Activated gamma-delta T cell treated with Interleukin-2 at 50 U/mL for 16 hours (primary cell): ENCODE data around the gene C1QL1.

Experiments used
- DNase-seq: peaks from one replicate; pipeline ENCODE4 v3.0.0-alpha.2; 2020

The C1QL1 gene

DNA sequence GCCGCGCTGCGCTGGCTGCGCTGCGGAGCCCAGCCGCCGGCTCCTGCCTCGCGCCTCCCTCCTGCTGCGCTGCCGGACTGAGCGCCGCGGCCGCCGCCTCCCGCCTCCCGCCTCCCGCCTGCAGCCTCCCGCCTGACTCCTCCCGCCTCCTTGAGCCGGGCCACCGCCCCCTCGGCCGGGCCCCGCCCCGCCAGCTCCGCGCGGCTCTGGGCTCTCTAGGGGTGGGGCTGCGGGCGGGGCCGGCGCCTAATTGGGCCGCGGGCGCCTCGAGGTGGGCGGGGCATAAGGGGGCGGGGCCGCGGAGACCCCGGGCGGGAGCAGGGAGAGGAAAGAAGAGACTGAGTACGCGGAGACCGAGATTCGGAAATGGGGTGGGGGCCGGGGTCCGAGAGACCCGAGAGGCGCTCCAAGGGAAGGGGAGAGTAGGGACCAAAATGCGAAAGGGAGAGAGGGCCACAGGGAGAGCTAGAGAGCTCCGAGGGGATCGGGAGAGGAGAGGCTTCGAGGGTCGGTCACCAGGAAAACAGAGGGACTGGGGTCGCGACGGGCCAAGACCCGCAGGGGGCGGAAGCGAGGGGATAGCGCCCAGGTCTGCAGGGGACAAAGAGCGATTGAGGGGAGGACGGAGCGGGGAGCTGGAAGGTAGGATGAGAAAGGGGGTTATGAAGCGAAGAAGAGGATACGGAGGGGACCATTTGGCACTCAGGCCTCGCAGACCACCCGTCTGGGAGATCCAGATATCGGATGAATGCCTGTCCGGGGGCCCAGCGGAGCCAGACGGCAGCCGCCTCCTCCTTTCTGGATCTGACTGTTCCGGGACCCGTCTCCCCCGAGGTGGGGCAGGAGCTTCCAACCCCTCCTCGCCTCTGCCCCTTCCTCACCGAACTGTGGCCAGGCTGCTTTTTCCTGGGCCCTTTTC lies at the start of gene C1QL1:
TSS of gene C1QL1 (minus strand) at position 79 of the 919 bp plus-strand sequence. CDS start 255 bp downstream, outside the sequence.
- peak; percentile 77 for DNase-seq

DNA sequence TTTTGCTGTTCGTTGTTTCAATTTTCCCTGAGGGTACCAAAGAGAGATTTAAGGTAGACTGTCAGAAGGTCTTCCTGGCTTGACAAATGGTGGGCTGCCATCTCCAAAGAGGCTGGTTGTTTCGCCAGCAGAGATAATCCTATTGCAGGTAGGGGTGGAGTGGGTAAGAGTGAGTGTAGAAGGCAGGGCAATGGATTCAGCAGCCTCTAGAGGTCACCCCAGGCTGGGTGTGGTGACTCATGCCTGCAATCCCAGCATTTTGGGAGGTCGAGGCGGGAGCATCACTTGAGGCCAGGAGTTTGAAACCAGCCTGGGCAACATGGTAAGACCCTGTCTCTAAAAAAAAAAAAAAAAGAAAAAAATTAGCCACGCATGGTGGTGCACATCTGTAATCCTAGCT lies 48.7 kb upstream of the C1QL1 start:
- no peak for DNase-seq

DNA sequence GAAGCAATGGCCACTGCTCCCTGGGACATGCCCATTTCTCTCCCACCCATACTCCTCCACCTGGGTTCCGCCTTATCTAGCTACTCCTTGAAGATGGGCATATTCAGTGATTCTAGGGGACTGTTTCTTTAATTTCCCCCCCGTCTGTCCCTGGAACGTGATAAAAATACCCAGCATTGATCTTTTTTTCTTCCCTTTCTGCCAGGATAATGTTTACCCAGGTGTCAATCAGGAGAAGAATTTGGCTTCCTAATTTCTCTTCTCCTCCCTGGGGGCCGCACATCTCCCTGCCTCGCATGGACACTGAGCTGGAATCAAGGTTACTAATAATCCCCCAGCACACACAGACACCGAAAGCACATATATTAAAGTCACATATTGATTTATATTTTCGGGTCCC lies 48.1 kb upstream of the C1QL1 start:
- no peak for DNase-seq

DNA sequence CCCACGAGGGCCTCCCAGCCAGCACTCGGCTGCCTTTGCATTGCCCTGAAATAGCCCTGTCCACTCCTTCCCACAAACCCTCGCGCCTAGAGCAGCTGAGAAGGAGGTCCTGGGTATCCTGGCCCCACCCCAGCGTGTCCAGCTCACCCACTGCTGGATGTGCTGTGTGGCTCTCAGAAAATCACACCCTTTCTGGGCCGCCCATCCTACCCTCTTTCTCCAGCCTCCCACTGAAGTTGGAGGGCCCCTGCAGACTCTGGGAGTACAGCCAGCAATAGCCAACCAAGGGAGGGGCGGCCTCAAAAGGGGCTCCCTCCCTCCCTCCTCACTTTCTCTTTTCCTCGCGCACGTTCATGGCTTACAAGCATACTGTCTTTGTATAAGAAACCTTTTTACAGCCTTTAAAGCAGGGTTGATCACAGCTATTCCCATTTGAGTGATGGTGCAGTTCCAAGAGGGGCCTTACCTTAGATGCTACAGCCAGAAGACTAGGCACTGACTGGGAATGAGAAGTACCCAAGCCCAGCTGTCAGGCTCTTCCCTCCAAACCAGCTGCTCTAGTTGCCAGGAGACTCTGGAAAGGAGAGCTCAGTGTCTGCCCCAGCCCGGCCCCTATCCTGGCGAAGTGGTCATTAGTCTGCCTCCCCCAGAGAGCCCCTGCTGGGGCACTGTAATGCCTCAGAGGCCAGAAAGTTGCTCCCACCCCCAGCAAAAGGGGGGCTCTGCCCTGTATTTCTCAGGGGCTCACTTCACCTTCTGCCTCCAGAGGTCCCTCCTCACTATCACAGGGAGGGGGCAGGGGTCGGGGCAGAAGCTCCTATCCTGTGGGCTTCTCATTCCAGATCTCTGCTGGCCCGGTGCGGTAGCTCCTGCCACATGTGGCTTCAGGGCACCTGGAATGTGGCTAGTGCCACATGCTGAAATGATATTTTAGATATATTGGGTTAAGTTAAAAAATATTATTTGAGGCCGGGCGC lies 45.2 kb upstream of the C1QL1 start:
- DNase-seq: no peak

DNA sequence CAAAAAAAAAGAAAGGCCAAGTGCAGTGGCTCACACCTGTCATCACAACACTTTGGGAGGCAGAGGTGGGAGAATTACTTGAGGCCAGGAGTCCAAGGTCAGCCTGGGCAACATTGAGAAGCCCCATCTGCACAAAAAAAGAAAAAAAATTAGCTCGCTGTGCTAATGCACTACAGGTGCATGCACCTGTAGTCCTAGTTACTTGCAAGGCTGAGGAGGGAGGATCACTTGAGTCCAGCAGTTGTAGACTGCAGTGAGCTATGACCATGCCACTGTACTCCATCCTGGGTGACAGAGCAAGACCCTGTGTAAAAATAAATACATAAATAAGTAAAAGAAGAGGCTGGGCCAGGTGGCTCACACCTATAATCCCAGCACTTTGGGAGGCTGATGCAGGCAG lies 43.7 kb upstream of the C1QL1 start:
- DNase-seq: no peak

DNA sequence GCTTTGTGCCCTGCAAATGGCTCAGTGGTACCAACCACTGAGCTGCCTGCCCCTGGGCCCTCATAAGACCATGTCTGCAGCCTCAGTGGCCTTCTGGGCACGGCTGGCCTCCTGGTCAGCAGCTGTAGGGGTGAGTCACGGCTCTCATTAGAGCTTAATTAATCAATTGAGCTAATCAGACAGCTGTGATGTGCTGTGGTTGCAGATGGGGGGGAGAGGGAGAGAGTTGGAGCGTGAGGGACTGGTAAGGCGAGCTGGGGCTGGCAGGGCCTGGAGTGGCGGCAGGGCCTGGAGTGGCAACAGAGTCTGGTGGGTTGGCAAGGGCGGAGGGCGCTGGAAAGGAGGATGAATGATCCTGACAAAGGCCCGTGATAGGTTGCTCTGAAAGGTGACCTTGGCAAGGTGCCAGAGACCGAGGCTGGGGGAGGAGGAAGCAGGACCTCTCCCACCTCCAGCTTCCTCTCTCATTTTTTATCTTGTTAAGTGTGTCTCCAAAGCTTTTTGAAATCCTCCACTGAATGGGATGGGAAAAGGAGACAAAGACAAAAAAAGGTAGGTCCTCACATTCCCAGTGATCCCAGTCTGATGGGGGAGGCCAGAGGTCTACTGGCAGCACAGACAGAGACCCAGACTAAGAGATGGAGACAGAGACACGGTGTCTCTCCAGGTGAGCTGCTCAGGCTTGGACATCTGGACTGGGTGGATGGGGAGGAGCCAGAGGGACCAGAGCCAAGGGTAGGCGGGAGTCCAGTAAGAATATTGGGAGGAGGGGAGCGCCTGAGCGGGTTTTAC lies 41.8 kb upstream of the C1QL1 start:
- no peak for DNase-seq

DNA sequence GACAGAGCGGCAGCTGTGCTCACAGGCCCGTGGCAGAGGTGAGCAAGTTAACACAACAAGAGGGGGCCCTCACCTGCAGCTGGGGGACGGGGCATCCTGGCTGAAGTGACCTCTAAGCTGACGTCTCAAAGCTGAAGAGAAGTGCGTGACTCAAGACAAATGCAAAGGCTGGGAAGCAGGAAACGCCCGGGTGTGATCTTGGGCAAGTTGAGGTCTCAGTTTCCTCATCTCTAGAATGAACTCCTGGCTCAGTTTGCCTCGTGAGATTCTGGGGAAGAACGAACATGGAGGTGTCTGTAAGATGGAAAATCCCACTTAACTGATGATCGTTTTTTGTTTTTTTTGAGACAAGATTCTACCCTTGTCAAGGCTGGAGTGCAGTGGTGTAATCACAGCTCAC lies 40.1 kb upstream of the C1QL1 start:
- no peak for DNase-seq

DNA sequence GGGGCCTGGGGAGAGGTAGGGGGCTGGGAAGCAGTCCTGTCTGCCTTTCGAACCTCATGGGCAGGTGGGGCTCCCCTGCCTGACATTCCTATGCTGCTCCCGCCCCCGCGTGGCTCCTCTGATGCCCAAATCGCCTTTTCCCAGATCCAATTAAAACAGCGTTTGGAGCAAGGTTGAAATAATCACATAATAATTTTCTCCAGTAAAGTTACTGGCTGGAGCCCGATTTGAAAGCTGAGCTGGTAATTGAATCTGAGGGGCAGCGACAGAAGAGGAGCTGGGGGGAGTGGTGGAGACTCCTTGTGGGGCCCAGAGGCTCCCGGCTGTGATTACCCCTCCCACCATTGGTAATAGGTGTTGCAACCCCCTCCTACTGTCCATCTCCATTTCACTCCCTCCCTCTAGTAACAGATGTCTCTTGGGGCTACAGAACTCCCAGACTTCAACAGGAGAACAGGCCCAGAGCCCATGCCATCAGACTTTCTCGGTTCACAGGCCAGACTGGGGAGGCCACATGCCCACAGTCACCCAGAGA lies 38.9 kb upstream of the C1QL1 start:
- DNase-seq: no peak

DNA sequence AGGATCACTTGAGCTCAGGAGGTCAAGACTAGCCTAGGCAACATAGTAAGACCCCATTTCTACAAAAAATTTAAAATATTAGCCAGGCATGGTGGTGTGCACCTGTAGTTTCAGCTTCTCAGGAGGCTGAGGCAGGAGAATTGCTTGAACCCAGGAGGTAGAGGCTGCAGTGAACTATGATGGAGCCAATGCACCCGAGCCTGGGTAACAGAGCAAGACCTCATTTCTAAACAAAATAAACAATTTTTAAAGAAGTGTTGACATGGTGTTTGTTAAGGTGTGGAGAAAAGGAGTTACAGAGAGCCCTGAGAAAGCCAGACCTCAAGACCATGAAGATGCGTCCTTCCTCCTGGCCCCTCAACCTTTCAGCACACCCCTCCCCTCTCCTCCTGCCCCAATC lies 37.6 kb upstream of the C1QL1 start:
- DNase-seq: no peak

DNA sequence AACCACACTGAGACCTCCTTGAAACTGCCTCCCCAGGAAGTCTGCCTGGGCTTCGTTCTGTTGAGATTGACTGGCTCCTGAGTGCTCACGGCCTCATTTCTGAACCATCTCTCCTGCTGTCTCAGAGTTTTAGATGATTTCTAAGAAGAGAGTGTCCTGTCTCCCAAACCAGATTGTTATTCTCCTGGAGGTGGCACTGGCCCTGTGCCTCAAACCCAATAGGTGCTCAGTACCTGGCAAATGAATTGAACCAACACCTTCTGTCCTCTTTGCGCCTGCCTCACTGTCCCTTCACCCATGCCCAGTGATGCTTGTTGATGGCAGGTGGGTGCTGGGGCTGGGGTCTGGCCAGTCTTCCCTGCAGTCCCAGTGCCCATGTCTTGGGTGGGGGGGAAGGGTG lies 36.3 kb upstream of the C1QL1 start:
- no peak for DNase-seq

DNA sequence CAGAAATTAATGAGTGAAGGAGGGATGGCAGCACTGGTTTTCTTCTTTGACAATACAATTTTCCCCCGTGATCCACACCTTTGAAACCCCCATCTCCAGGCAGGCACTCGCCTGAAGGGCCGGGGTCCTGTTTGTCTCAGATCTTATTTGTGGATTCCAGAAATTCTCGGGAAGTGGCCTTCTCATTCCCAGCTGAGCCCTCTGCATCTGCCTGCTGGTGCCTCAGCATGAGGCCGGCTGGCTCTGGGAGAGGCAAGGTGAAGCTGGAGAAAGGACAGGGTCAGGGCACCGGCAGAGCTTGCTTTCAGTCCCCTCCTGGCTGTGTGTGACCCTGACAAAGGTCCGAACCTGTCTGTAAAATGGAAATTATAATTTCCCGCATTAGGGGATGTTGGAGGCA lies 35.8 kb upstream of the C1QL1 start:
- DNase-seq: no peak

DNA sequence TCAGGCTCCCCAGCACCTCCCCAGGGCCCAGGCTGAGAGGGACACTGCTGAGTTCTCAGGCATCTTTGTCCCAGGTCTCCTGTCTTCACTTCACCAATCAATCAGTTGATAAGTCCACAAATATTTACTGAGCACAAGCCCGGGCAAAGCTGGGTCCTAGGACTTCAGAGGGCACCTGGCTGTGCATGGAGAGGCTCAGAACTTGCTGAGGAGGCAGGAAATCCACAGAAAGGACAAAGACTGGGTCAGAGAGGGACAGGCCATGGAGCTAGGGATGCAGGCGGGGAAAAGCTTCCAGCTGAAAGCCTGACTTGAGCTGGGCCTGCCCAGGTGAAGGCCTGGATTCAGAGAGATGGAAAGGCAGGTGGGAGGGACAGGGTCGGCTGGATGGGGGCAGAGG lies 33.2 kb upstream of the C1QL1 start:
- no peak for DNase-seq

DNA sequence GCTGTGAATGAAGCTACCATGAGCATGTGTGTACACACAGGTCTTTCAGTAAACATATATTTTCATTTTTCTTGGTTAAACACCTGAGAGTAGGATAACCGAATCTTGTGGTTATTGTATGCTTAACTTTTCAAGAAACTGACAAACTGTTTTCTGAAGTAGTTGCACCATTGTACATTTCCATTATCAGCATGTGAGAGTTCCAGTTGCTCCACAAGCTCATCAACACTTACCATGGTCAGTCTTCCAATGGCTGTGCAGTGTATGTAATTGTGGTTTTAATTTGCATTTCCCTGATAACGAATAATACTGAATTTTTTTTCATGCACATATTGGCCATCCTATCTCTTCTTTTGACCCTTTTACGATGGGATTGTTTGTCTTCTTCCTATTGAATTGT lies 31.3 kb upstream of the C1QL1 start:
- no peak for DNase-seq

DNA sequence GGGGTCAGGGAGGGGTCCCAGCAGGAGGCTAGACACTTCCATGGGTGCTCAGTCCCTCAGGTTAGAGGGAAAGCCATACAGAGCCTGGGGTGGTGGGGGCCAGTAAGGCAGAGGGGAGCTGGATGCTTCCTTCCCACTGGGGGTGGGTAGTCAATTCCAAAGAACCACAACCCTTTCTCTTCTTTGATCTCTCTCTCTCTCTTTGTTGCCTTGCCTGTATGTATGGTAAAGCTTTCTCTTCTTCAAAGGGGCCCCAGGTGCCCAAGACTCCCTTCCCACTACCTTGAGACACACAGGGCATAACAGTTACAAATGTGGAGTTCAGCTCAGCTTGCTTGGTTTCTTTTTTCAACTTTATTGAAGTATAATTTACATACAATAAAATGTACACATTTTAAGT lies 30.5 kb upstream of the C1QL1 start:
- DNase-seq: no peak

DNA sequence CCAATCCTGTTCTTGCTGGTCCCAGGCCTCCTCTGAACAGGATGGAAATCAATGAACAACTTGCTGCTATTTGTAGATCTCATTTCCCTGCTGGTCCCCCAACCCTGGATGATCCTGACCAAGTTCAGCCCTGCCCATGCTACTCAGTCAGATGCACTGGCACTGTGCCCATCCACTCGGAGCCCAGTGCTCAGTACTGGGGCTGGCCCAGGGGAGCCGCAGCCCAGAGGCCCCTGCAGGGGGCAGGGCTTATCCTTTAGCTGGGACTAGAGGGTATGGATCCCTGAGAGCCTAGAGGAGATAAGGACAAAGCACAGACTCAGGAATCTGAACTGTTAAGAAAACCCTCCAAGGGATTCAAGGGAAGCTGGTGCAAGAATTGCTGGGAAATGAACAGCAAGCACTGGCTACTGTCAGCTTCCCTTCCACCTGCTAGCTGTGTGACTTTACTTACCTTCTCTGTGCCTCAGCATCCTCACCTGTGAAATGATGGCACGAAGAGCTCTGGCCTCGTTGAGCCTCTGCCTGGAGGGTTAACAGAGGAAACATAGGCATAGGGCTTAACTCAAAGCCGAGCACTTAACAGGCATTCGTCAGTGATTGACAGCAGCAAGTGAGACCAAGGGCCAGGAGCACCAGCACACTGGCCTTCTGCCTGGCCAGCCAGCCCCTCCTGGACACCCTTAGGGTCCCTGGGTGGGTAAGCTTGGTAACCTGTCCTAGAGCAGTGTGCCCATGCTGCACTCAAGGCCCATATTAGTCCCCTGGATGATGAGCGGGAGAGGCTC lies 29.8 kb upstream of the C1QL1 start:
- no peak for DNase-seq

DNA sequence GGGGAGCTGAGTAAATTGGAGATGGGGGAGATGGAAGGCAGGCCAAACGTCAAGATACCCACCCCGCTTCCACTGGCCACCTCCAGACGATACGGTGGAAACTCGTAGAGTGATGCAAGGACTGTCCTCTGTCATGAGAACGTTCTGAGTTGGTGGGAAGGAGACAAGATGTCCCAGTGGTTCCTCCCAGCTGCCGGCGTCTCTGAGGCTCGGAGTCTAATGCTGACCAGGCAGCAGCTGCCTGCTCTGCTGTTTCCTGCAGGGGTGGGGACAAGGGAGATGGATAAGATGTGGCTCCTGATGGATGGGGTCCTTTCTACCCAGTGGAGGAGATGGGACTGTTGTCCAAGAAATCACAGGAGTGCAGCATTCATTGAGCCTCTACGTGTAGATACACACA lies 28.2 kb upstream of the C1QL1 start:
- no peak for DNase-seq

DNA sequence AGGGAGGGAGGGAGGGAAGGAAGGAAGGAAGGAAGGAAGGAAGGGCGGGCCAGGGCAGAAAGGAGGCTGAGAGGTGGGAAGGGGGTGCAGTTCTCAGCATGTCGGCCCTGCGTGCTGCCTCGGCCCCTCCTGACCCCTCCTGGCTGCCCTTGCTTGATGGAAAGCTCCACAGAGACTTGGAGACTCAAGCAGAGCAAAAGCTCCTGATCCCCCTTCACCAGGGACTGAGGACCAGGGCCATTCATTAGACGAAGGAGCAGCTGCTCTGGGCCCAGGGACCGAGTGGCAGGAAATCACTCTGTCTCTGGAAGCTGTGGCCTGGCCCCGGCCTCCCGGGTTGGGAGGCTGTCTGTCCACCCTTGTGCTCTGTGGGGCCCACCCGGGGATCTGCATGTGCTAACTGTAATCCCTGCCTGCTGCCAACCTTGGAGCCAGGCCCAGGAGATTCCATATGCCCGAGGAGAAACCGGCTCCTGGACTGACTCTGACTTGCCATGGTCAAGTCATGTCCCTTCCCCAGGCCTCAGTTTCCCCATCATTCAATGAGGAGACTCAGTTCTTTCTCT lies 27.4 kb upstream of the C1QL1 start:
- no peak for DNase-seq

DNA sequence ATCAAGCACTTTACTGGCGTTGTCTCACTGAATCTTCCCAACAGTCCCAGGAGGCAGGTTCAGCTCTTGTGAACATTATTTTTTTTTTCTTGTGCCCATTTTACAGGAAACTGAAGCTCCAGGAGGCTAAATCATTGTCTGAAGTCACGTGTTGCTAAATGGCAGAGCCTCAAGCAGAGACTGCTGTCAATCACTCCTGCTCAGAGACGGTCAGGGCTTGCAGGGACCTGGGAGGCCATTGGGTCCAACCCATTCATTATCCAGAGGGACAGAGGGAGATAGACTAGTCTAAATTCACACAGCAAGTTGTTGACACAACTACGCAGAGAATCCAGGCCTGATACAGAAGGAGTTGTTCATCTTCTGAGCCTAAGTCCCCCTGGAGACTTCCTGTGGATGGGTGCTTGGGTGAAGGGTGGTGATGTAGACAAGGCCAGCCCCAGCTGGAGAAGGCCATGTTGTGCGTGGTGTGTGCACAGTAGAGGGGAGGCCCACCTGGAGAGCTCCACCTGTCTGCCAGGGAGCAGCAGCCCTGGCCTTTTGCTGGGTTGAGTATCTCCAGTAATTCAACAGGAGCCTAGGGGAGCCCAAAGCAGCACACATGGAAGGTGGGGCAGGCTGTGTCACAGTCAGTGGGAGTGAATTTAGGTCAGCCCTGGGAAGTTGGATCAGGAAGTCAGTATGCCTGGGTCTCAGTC lies 24.3 kb upstream of the C1QL1 start:
- DNase-seq: no peak

DNA sequence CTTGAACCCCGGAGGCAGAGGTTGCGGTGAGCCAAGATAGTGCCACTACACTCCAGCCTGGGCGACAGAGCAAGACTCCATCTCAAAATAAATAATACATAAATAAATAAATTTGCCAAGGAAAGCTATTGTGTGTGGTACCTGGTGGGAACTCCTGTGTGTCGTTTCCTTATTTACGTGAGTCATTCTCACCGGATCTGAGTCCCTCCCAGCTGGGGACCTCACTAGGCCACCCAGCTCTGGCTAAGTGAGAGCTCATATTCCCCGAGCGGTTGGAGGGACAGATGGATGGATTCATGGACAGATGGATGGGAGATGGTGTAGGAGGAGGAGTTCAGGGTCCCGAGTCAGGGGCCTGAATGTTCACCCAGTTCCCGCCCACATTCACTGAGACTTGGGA lies 22.9 kb upstream of the C1QL1 start:
- no peak for DNase-seq

DNA sequence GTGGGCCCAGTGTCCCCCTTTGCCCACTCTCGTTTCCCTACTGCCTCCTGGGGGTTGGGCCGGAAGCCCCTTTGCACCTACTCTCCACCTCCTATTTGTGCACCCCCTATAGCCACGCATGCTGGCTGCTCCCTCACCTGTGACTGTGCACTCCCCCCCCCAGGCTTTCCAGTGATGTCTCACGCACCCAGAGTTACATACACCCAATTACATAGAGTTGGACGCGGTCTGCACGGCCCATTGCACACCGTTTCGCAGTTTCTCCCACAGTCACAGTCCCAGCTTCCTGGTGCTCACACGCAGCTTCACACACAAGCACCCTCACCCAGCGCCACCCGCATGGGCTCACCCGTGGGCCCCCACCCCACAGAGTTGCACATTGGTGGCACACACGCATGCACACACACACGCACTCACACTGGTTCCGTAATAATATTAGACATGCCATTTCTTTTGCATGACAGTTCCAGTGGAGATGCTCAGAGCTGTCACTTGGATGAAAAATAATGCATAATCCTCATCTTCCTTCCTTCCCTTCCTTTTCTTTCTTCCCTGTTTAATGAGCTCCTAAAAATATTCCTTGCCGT lies 21.5 kb upstream of the C1QL1 start:
- DNase-seq: no peak
